Peyer's patch (tissue), 4 donors: Measurements from ENCODE around the gene SPTB. TPM values are rescaled to one million over a fixed set of nuclear protein-coding genes. Genes with fewer than 3 reads are reported as not detected.

Experiments
- DNase-seq, 3 donors: peaks; one replicate each; pipeline ENCODE4 v3.0.0-alpha.2; 2017 to 2019
- H3K27ac ChIP-seq, 4 donors: fragments of 200-600 bp; sonication (generic); one replicate each; pipeline ENCODE4 v1.5.1; 2016 to 2019
- H3K27me3 ChIP-seq, 2 donors: fragments of 200-600 bp; sonication (generic); one replicate each; pipeline ENCODE4 v1.5.1; 2019
- H3K36me3 ChIP-seq, 3 donors: fragments of 200-600 bp; sonication (generic); one replicate each; pipeline ENCODE4 v1.5.1; 2016 to 2019
- H3K4me1 ChIP-seq, 4 donors: fragments of 200-600 bp; sonication (generic); one replicate each; pipeline ENCODE4 v1.5.1; 2016 to 2019
- H3K4me3 ChIP-seq, 4 donors: fragments of 200-600 bp; sonication (generic); 1 replicate in 3 of 4; 2 replicates in 1 of 4; pipeline ENCODE4 v1.5.1; 2016 to 2019; ENCODE audit warnings: mild to moderate bottlenecking in 1 of 4
- H3K9me3 ChIP-seq, 4 donors: fragments of 200-600 bp; sonication (generic); one replicate each; pipeline ENCODE4 v1.5.1; 2016 to 2019; ENCODE audit warnings: mild to moderate bottlenecking in 1 of 4
- CTCF ChIP-seq, 6 experiments: fragments of 450-650 bp in 4 of 6; fragments of 200-600 bp in 2 of 6; sonication (generic) in 1 of 6; IDR thresholded peaks; one replicate each; pipeline ENCODE4 v1.5.1; 2017 to 2019; ENCODE audit warnings: antibody characterized with exemption in 6 of 6, mild to moderate bottlenecking in 3 of 6, moderate library complexity in 1 of 6
- POLR2A ChIP-seq, 2 donors: fragments of 450-650 bp; IDR thresholded peaks; one replicate each; pipeline ENCODE4 v1.5.1; 2017; ENCODE audit warnings: antibody characterized with exemption in 2 of 2, mild to moderate bottlenecking in 2 of 2, moderate library complexity in 2 of 2
- total RNA-seq, 4 donors: library from RNA; depleted of rRNA; stranded (reverse); fragments of >200 nt; gene quantifications; one replicate each; pipeline ENCODE4 v1.1.0, GENCODE V29; 2016

Gene SPTB
- total RNA-seq, 4 donors from 2014 or later, result 0.57 to 2.5 (median 0.94) TPM; not detected in 1

- Histone ChIP-seq H3K4me3 (no peak overlapping the region), H3K4me1 (no peaks in the 10 kb centered on the region), H3K27ac (peak overlapping the region in 1 of 4 donors; percentile 0), H3K36me3 (peaks cover 0 to 43% (median 0%) of the 10 kb centered on the region in 3 donors), H3K27me3 (no peaks in the 10 kb centered on the region), H3K9me3 (no peaks in the 10 kb centered on the region)
- no peak for DNase-seq
- TF ChIP-seq POLR2A (IDR thresholded peaks at IDR 0.05) (no peak), CTCF (IDR thresholded peaks at IDR 0.05) (peak in 2 of 6 experiments; percentile 11 to 13)
Observed at GRCh38 chr14:64745511-64746091, 134.1 kb downstream of the SPTB start.

GRCh38 chr14:64743061-64743460 is 136.6 kb downstream of the SPTB start:
- DNase-seq, result no peak
- Histone ChIP-seq H3K9me3 (no peaks in the 10 kb centered on the region), H3K27me3 (no peaks in the 10 kb centered on the region), H3K27ac (no peak overlapping the region), H3K4me1 (no peaks in the 10 kb centered on the region), H3K4me3 (no peak overlapping the region), H3K36me3 (peaks cover 0 to 68% (median 0%) of the 10 kb centered on the region in 3 donors)
- TF ChIP-seq CTCF (IDR thresholded peaks at IDR 0.05) (no peak), POLR2A (IDR thresholded peaks at IDR 0.05) (no peak)

GRCh38 chr14:64741961-64742360 is 137.7 kb downstream of the SPTB start:
- no peak overlapping the region for H3K4me3 ChIP-seq
- H3K4me1 ChIP-seq, result peaks cover 0 to 4% (median 0%) of the 10 kb centered on the region in 4 donors
- no peak for DNase-seq
- H3K27me3 ChIP-seq, result no peaks in the 10 kb centered on the region
- H3K36me3 ChIP-seq, result peaks cover 0 to 74% (median 0%) of the 10 kb centered on the region in 3 donors
- H3K27ac ChIP-seq, result no peak overlapping the region
- no peaks in the 10 kb centered on the region for H3K9me3 ChIP-seq
- TF ChIP-seq CTCF (IDR thresholded peaks at IDR 0.05), result no peak
- TF ChIP-seq POLR2A (IDR thresholded peaks at IDR 0.05), result no peak

GRCh38 chr14:64741200-64741599 is 138.5 kb downstream of the SPTB start:
- Histone ChIP-seq H3K9me3 (no peaks in the 10 kb centered on the region), H3K4me1 (peaks cover 0 to 4% (median 0%) of the 10 kb centered on the region in 4 donors), H3K27me3 (no peaks in the 10 kb centered on the region), H3K36me3 (peaks cover 0 to 77% (median 0%) of the 10 kb centered on the region in 3 donors), H3K4me3 (no peak overlapping the region), H3K27ac (no peak overlapping the region)
- no peak for DNase-seq
- TF ChIP-seq CTCF (IDR thresholded peaks at IDR 0.05), result no peak
- TF ChIP-seq POLR2A (IDR thresholded peaks at IDR 0.05), result no peak

- no peak for DNase-seq
- Histone ChIP-seq H3K4me3 (no peak overlapping the region), H3K27me3 (no peaks in the 10 kb centered on the region), H3K4me1 (peaks cover 0 to 4% (median 0%) of the 10 kb centered on the region in 4 donors), H3K27ac (no peak overlapping the region), H3K9me3 (no peaks in the 10 kb centered on the region), H3K36me3 (peaks cover 0 to 73% (median 0%) of the 10 kb centered on the region in 3 donors)
- TF ChIP-seq CTCF (IDR thresholded peaks at IDR 0.05), result no peak
- TF ChIP-seq POLR2A (IDR thresholded peaks at IDR 0.05), result no peak
Observed at GRCh38 chr14:64738281-64738804, 141.4 kb downstream of the SPTB start.
